Mesendoderm (in vitro differentiated cells): ENCODE results near the gene PDE11A.

Source experiments
- DNase-seq: peaks from one replicate; pipeline ENCODE4 v3.0.0; 2013
- H2AK5ac ChIP-seq: 2 replicates; pipeline ENCODE4 v1.6.1; 2013; ENCODE audit warnings: low read length, inconsistent platforms
- H2BK120ac ChIP-seq: 2 replicates; pipeline ENCODE4 v1.6.1; 2013; ENCODE audit warnings: low read depth, mild to moderate bottlenecking, low read length, moderate library complexity, mixed read lengths
- H2BK15ac ChIP-seq: replicated peaks from 2 replicates; pipeline ENCODE4 v1.6.1; 2013; ENCODE audit warnings: low read depth, mild to moderate bottlenecking, moderate library complexity
- H2BK5ac ChIP-seq: 2 replicates; pipeline ENCODE4 v1.6.1; 2013; ENCODE audit warnings: low read length, inconsistent platforms
- H3K18ac ChIP-seq: 2 replicates; pipeline ENCODE4 v1.6.1; 2013; ENCODE audit warnings: mild to moderate bottlenecking, low read length, mixed read lengths
- H3K23ac ChIP-seq: one replicate; pipeline ENCODE4 v1.6.1; 2013; ENCODE audit warnings: low read length
- H3K27ac ChIP-seq: 2 replicates; pipeline ENCODE4 v1.5.1; 2013; ENCODE audit warnings: low read depth, mild to moderate bottlenecking, inconsistent platforms, low read length, moderate library complexity
- H3K27me3 ChIP-seq: 2 replicates; pipeline ENCODE4 v1.6.1; 2013; ENCODE audit warnings: low read length, control low read depth, mild to moderate bottlenecking, inconsistent platforms; ENCODE audit not compliant: insufficient read depth, poor library complexity
- H3K36me3 ChIP-seq: 2 replicates; pipeline ENCODE4 v1.6.1; 2013; ENCODE audit warnings: low read length, inconsistent platforms; ENCODE audit not compliant: control insufficient read depth, insufficient read depth
- H3K4ac ChIP-seq: one replicate; pipeline ENCODE4 v1.6.1; 2013; ENCODE audit warnings: low read depth, mild to moderate bottlenecking, low read length, moderate library complexity
- H3K4me1 ChIP-seq: 2 replicates; pipeline ENCODE4 v1.6.1; 2013; ENCODE audit warnings: low read depth, low read length, inconsistent platforms; ENCODE audit not compliant: control insufficient read depth
- H3K4me2 ChIP-seq: 2 replicates; pipeline ENCODE4 v1.6.1; 2013; ENCODE audit warnings: low read length
- H3K4me3 ChIP-seq: 2 replicates; pipeline ENCODE4 v1.5.1; 2013; ENCODE audit warnings: mild to moderate bottlenecking, low read length
- H3K56ac ChIP-seq: one replicate; pipeline ENCODE4 v1.6.1; 2013; ENCODE audit warnings: low read length
- H3K79me1 ChIP-seq: 2 replicates; pipeline ENCODE4 v1.6.1; 2013; ENCODE audit warnings: low read length, inconsistent platforms
- H3K79me2 ChIP-seq: 2 replicates; pipeline ENCODE4 v1.6.1; 2013; ENCODE audit warnings: mild to moderate bottlenecking, low read length; ENCODE audit not compliant: control insufficient read depth, insufficient read depth
- H3K9ac ChIP-seq: 2 replicates; pipeline ENCODE4 v1.6.1; 2013; ENCODE audit warnings: low read length, inconsistent platforms
- H4K5ac ChIP-seq: one replicate; pipeline ENCODE4 v1.6.1; 2013; ENCODE audit warnings: low read length
- H4K8ac ChIP-seq: one replicate; pipeline ENCODE4 v1.6.1; 2013; ENCODE audit warnings: low read depth, mild to moderate bottlenecking, control low read depth, low read length, moderate library complexity
- WGBS: extraction: QIAGEN DNeasy Blood & Tissue Kit; methylation state at CpG from one replicate; pipeline ENCODE4 v1.1.7; 2013; ENCODE audit warnings: low lambda C conversion rate, missing lambda C conversion rate; ENCODE audit not compliant: insufficient coverage; ENCODE audit errors: extremely low coverage; 5-methylcytosine and 5-hydroxymethylcytosine counted together

The PDE11A gene

DNA sequence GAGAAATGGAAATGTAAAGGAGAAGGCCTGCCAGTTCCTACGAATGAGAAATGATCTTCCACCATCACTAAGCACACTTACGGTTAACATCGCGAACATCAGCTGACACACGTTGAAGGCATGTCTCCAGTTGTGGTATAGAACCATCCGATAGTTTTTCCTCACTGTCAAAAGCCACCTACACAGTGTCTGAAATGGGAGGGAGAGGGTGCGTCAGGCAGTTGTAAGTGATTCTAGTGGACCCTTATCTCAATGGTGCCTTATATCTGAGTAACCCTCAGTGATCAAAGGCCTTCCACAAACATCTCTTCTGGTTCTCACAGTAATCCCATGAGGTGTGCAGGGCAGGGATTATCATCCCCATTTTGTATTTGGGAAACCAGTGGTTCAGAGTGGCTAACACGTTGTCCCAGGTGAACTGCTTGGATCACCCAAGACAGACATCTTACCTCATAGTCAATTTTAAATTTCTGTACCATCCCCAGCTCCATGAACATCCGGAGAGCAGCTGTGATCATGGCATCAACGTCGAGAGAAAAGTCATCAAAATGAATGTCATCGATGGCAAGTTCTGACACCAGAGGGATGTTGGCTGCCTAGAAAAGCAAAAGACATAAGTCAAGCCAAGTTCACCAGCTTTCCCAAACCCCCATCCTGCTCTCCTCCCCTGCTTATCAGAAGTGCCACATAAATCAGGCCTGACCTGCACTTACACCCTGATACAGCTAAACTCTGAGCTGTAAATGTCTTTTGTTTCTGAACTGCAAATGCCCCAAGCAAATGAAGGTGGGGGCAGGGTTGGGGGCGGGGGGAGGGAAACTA lies 344.8 kb downstream of the PDE11A start:
- H3K56ac ChIP-seq = no peak overlapping the region
- H3K27me3 ChIP-seq = peaks cover 8% of the 10 kb centered on the region
- no peaks in the 10 kb centered on the region for H3K79me1 ChIP-seq
- H2BK15ac ChIP-seq = no peak overlapping the region
- H3K9ac ChIP-seq = no peak overlapping the region
- no peaks in the 10 kb centered on the region for H3K79me2 ChIP-seq
- no peak overlapping the region for H4K5ac ChIP-seq
- H3K23ac ChIP-seq = no peak overlapping the region
- no peak overlapping the region for H2BK5ac ChIP-seq
- no peak overlapping the region for H3K4me2 ChIP-seq
- H2AK5ac ChIP-seq = no peak overlapping the region
- H3K18ac ChIP-seq = no peak overlapping the region
- no peaks in the 10 kb centered on the region for H3K36me3 ChIP-seq
- no peak overlapping the region for H3K4ac ChIP-seq
- no CpG with 5 or more reads among the region's 13 CpGs for WGBS
- no peak overlapping the region for H3K27ac ChIP-seq
- no peaks in the 10 kb centered on the region for H3K4me1 ChIP-seq
- no peak overlapping the region for H3K4me3 ChIP-seq
- no peak overlapping the region for H4K8ac ChIP-seq
- H2BK120ac ChIP-seq = no peak overlapping the region
- no peak for DNase-seq

DNA sequence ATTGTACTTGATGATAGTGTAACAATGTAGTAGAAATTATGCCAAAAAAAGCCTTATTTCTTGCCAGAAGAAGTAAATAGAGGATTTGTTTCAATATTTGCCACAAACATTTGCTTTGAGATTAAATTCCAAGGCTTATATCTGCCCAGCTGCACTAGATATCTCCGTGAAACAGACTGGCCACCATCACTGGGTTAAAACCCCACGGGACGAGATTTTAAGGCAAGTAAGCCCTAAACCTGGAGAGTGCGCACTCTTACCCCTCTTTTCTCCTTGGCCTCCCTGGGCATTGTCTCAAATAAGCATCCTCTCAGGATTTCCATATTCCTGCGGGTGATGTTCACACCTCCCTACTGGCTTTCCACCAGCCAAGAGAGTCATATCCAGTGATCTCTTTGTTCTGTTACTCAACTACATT lies 345.6 kb downstream of the PDE11A start:
- H4K8ac ChIP-seq = no peak overlapping the region
- no peak overlapping the region for H3K18ac ChIP-seq
- no peak overlapping the region for H2BK120ac ChIP-seq
- H3K23ac ChIP-seq = no peak overlapping the region
- H2BK15ac ChIP-seq = no peak overlapping the region
- no peak overlapping the region for H2AK5ac ChIP-seq
- H3K4ac ChIP-seq = no peak overlapping the region
- no peaks in the 10 kb centered on the region for H3K36me3 ChIP-seq
- peaks cover 5% of the 10 kb centered on the region for H3K27me3 ChIP-seq
- H3K79me1 ChIP-seq = no peaks in the 10 kb centered on the region
- no peak overlapping the region for H3K27ac ChIP-seq
- no peak overlapping the region for H3K9ac ChIP-seq
- no peak overlapping the region for H3K56ac ChIP-seq
- H3K4me3 ChIP-seq = no peak overlapping the region
- H3K4me1 ChIP-seq = no peaks in the 10 kb centered on the region
- DNase-seq = no peak
- no peaks in the 10 kb centered on the region for H3K79me2 ChIP-seq
- WGBS = no CpG with 5 or more reads among the region's 5 CpGs
- H3K4me2 ChIP-seq = no peak overlapping the region
- no peak overlapping the region for H2BK5ac ChIP-seq
- no peak overlapping the region for H4K5ac ChIP-seq

- H2BK5ac ChIP-seq = no peak overlapping the region
- no peak overlapping the region for H3K56ac ChIP-seq
- H3K27me3 ChIP-seq = peaks cover 5% of the 10 kb centered on the region
- H3K9ac ChIP-seq = no peak overlapping the region
- no peak overlapping the region for H3K27ac ChIP-seq
- H4K5ac ChIP-seq = no peak overlapping the region
- H2BK15ac ChIP-seq = no peak overlapping the region
- no peaks in the 10 kb centered on the region for H3K4me1 ChIP-seq
- peak overlapping the region; percentile 48 for H3K23ac ChIP-seq
- no peaks in the 10 kb centered on the region for H3K79me1 ChIP-seq
- no peak overlapping the region for H2AK5ac ChIP-seq
- WGBS = no CpG with 5 or more reads among the region's 10 CpGs
- no peak overlapping the region for H4K8ac ChIP-seq
- H3K4ac ChIP-seq = no peak overlapping the region
- H3K36me3 ChIP-seq = no peaks in the 10 kb centered on the region
- H3K18ac ChIP-seq = no peak overlapping the region
- no peaks in the 10 kb centered on the region for H3K79me2 ChIP-seq
- H3K4me3 ChIP-seq = no peak overlapping the region
- H2BK120ac ChIP-seq = no peak overlapping the region
- peak; percentile 60 for DNase-seq
- no peak overlapping the region for H3K4me2 ChIP-seq
Observed at GRCh38 chr2:177724398-177725287, 347.9 kb downstream of the PDE11A start.

DNA sequence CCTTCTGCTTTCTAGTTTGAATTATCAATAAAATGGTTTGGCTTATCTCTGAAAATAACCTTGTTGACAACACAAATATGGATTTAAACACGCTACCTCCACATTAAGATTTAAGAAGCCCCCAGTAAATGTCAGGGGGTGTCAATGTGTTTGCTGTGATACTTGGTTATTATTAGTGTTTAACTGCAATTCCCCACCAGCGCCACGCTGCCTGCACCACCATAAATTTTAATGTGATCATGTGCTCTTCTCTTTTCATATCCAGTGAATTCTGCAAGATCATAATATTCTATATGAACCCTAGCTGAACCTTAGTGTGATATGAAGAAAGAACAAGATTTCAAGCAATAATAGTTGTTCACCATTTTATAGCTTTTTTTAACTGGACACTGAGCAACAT lies 349.3 kb downstream of the PDE11A start:
- Histone ChIP-seq H3K27me3 (no peaks in the 10 kb centered on the region), H3K4ac (no peak overlapping the region), H3K18ac (no peak overlapping the region), H3K27ac (no peak overlapping the region), H4K8ac (no peak overlapping the region), H3K36me3 (no peaks in the 10 kb centered on the region), H2BK15ac (no peak overlapping the region), H3K9ac (no peak overlapping the region), H2BK120ac (no peak overlapping the region), H3K79me1 (no peaks in the 10 kb centered on the region), H2AK5ac (no peak overlapping the region), H3K56ac (no peak overlapping the region), H3K4me3 (no peak overlapping the region), H2BK5ac (no peak overlapping the region), H3K4me1 (no peaks in the 10 kb centered on the region), H3K79me2 (no peaks in the 10 kb centered on the region), H3K4me2 (no peak overlapping the region), H3K23ac (no peak overlapping the region), H4K5ac (no peak overlapping the region)
- no peak for DNase-seq
- WGBS = no CpG with 5 or more reads among the region's 3 CpGs

GRCh38 chr2:177721818-177722567 lies 350.6 kb downstream of the PDE11A start:
- Histone ChIP-seq H2BK15ac (peak overlapping the region; percentile 85), H3K4me1 (no peaks in the 10 kb centered on the region), H3K27me3 (no peaks in the 10 kb centered on the region), H2BK120ac (no peak overlapping the region), H3K4ac (no peak overlapping the region), H3K23ac (no peak overlapping the region), H3K27ac (no peak overlapping the region), H3K18ac (no peak overlapping the region), H3K79me1 (no peaks in the 10 kb centered on the region), H4K8ac (no peak overlapping the region), H3K4me2 (no peak overlapping the region), H3K56ac (no peak overlapping the region), H3K79me2 (no peaks in the 10 kb centered on the region), H2BK5ac (no peak overlapping the region), H3K4me3 (no peak overlapping the region), H2AK5ac (no peak overlapping the region), H3K36me3 (no peaks in the 10 kb centered on the region), H4K5ac (no peak overlapping the region), H3K9ac (no peak overlapping the region)
- no peak for DNase-seq
- no CpG with 5 or more reads among the region's 11 CpGs for WGBS
